HCT116 (cell line): ENCODE data around the gene DDX24.

ENCODE experiments used
- ATF3 ChIP-seq: IDR thresholded peaks from 2 replicates; pipeline ENCODE4 v1.6.1; 2012
- CTCF ChIP-seq, 3 experiments: fragments of 200-600 bp in 1 of 3; sonication (generic) in 1 of 3; IDR thresholded peaks in 2 of 3; conservative IDR thresholded peaks in 1 of 3; 2 replicates each; pipeline ENCODE4 v1.5.1; 2012 to 2017; ENCODE audit warnings: low read depth in 2 of 3, low read length in 2 of 3, antibody characterized with exemption in 1 of 3, borderline replicate concordance in 1 of 3, control low read depth in 1 of 3, mild to moderate bottlenecking in 1 of 3, mixed read lengths in 1 of 3, mixed run types in 1 of 3, moderate library complexity in 1 of 3; ENCODE audit not compliant: insufficient read depth in 1 of 3
- EZH2phosphoT487 ChIP-seq: fragments of 200-600 bp; IDR thresholded peaks from 2 replicates; pipeline ENCODE4 v1.6.1; 2018; ENCODE audit warnings: antibody characterized with exemption, borderline replicate concordance
- POLR2A ChIP-seq: IDR thresholded peaks from 2 replicates; pipeline ENCODE4 v1.7.0; 2011; ENCODE audit warnings: borderline replicate concordance; ENCODE audit not compliant: insufficient read depth, insufficient read length; ENCODE audit errors: extremely low read depth
- RAD21 ChIP-seq: IDR thresholded peaks from 2 replicates; pipeline ENCODE4 v1.6.1; 2012; ENCODE audit warnings: low read depth, mild to moderate bottlenecking
- TCF7L2 ChIP-seq: IDR thresholded peaks from 2 replicates; pipeline ENCODE4 v1.7.0; 2011; ENCODE audit warnings: borderline replicate concordance, inconsistent platforms; ENCODE audit not compliant: insufficient read depth, insufficient read length; ENCODE audit errors: extremely low read depth

- TF ChIP-seq CTCF (IDR thresholded peaks at IDR 0.05 in 2 of 3, conservative IDR thresholded peaks at IDR 0.05 in 1 of 3; ENCODE audit: borderline replicate concordance in 1 of 3, insufficient read depth in 1 of 3, low read depth in 2 of 3, low read length in 2 of 3) (no peak), EZH2phosphoT487 (no peak), TCF7L2 (no peak), RAD21 (no peak), ATF3 (no peak), POLR2A (no peak)
Observed at GRCh38 chr14:94022532-94023411, 58.2 kb downstream of the DDX24 start.
